GM19328 (cell line): ENCODE measurements around the gene SCAMP2.

ENCODE experiments used
- ATAC-seq: cut with Tn5 transposase; IDR thresholded peaks from one replicate; pipeline ENCODE4 v1.9.1; 2021; ENCODE audit warnings: mild to moderate bottlenecking, moderate library complexity; ENCODE audit not compliant: unreplicated experiment

SCAMP2 gene

DNA sequence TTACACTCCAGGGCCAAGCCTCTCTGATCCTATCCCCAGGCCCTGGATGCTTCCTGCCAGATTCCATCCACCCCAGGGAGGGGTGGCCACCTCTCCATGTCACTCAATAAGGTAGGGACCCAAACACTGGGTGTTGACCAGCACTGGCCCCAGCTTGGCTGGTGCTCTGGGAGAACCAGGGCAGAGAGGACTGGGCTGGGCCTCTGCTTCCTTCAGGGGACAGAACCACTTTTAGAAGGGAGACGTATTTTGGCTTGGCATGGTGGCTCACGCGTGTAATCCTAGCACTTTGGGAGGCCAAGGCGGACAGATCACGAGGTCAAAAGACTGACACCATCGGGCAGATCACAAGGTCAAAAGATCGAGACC is 51.4 kb downstream of the SCAMP2 start:
- ATAC-seq: no peak

DNA sequence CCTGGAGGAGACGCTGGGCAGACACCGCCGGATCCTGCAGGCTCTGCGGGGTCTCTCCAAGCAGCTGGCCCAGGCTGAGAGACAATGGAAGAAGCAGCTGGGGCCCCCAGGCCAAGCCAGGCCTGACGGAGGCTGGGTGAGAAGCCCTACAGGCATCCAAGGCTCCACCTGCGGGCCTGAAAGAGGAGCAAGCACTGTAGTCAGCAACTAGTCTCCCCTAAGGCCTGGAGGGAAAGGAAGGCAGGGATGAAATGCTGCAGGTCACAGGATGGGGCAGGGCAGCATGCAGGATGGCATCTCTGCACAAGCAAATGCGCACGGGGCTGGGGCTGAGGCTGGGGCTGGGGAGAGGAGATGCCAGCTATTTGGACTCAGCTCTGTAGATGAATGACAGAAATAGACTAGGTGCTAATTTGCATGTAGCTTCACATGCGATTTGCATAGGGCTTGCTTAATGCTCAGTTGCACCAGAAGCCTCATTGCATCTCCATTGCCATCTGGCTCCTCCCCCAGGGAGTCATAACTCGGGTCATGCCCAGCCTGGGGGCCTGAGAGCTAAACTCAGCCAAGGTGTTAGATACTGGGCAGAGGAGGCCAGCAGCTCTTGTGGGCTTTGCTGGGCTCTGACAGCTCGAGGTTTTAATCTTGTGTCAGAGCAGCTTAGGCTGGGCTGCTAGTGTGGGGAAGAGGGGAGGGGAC is 51.9 kb downstream of the SCAMP2 start:
- peak; percentile 73 for ATAC-seq

DNA sequence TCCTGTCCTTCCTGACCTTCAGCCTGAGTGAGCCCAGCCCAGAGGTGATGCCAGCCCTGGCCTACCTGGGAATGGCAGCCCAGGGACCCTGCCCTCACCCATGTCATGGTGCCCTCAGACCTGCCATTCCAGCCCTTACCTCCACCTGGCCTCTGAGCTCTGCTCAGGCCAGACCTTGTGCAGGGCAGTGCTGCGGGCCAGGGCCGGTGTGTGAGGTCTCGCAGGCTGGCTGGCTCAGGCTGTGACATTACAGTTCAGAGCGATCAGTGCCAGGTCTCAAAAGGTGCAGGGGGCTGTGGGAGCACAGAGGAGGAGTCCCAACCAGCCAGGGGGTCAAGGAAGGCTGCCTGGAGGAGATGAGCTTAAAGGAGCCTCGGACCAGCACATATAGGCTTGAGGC is 53.1 kb downstream of the SCAMP2 start:
- no peak for ATAC-seq

DNA sequence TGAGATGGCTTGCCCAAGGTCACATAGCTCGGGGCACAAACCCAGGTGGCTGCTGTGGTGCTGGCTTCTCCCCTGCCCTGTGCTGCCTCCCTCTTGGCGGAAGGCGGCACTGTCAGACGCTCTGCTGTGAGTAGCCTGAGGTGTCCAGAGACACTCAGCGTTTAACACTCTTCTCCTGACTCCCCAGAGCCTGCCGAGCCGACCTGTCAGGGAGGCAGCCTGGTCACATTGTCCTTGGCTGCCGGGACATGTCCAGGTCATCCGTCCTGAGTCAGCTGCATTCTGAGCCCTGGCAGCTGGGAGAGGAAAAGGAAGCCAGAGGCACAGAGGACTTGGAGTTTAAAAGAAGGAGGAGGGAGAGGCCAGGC is 55.8 kb downstream of the SCAMP2 start:
- no peak for ATAC-seq

DNA sequence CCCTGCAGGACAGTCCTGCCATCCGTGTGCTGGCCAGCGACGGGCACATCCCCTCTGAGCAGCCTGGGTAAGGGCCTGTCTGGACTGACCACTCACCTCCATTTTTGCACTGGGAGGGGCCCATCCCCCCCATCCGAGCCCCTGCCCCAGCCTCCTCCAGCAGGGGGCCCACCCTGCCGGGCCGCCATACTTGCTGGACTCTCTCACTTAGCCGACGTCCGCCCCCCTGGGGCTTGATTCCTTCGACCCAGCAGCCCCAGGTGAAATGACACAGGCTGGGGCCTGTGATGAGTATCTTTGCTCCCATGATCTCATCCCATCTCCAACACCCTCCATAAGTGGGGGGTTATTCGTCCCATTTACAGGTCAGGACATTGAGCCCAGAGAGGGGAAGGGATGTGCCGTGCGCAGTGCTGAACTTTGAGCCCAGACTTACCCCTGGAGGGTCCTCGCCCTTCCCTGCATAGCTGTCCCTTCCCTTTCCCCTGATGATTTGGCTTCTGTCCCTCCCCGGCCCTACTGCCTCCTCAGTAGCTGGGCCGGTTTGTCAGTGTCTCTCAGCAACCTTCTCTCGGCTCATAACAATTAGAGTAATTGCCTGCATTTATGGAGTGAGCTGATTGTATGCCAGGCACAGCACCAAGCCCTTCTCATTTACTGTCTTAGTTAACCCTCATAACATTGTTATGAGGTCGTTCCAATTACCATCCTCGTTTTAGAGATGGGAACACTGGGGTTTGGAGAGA is 56.4 kb downstream of the SCAMP2 start:
- no peak for ATAC-seq

GRCh38 chr15:74815961-74816360 is 57.2 kb downstream of the SCAMP2 start:
- no peak for ATAC-seq

DNA sequence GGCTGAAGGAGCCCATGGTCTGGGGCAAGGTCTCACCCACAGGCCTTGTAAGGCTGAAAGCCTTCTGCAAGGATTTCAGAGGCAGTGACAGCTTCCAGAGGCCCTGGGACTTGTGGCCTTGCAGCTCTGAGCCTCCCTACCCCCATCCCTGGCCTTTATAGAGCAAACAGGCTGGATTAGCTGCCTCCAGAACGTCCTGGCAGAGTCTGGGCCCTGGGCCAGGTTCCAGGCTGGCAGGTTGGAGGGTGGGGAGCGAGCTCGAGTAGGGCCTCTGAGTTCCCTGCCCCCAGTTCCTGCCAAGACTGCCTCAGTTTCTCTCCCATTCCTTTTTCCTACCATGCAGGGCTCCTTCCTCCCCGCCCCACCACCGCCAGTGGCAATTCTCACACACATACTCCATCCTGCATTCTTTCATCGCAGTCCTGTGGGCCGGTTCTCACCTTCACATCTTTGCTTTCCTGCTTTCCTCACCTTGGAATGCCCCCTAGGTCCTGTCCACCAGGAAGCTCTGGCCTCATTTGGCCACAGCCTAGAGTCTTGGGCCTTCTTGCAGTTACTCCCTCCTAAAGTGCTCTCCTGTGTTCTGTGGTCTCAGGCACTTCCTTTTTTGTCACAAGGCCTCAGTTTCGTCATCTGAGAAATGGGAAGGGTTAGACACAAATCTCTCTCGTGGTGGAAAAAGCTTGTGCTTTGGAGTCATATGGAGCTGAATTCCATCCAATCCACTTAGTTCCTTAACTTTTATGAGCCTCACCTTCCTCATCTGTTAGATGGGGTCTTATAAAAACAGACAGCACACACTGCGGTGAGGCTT is 57.8 kb downstream of the SCAMP2 start:
- no peak for ATAC-seq

- ATAC-seq: no peak
Observed at GRCh38 chr15:74812533-74812932, 60.6 kb downstream of the SCAMP2 start, which contains the start of gene LMAN1L. Gene LMAN1L (plus strand): TSS chr15:74812835. CDS start chr15:74812855, 20 bp downstream.

DNA sequence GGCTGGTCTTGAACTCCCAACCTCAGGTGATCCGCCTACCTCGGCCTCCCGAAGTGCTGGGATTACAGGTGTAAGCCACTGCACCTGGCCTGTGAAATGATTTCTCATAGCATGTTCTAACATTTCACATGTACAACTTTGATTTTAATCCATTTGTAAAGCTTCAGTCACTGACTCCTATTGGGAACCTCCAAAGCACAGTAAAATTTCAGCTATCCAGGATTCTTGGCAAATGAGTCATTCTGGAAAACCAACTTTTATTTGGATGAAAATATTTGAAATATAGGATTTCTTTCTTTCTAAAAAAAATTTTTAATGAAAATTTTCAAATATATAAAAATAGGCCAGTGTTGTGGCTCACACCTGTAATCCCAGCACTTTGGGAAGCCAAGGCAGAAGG is 63.2 kb downstream of the SCAMP2 start:
- no peak for ATAC-seq

DNA sequence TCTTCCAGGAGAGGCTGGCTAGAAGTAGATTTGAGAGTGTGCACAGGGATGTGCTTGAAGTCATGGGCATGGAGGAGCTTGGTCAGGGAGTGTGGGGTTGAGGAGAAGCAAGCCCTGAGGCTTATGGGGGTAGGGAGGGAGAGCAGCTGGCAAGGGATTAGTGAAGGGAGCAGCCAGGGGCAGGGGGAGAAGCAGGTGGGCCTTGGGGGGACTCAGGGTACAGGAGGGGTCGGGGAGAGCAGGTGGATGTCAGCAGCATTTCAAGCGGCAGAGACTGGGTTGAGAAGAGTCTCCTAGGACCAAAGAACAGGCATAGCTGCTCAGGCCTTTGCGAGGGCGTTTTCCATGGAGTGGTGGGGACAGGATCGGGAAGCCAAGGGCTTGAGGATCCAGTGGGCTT is 63.9 kb downstream of the SCAMP2 start:
- ATAC-seq: no peak

DNA sequence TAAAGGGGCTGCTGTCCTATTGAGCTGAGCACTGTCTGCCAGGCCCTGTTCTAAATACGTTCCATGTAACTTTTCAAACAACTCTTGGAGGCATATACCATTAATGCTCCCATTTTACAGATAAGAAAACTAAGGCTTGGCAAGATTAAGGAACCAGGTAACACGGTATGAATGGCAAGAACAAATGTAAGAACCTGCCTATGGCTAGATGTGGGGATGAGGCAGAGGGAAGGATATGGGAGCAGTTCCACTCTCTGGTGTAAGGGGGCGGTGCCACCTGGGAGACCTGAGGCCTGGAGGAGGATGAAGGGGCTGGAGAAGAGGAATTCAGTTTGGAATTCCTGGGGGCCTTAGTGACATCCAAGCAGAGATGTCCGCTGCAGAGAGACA is 64.3 kb downstream of the SCAMP2 start:
- ATAC-seq: no peak

DNA sequence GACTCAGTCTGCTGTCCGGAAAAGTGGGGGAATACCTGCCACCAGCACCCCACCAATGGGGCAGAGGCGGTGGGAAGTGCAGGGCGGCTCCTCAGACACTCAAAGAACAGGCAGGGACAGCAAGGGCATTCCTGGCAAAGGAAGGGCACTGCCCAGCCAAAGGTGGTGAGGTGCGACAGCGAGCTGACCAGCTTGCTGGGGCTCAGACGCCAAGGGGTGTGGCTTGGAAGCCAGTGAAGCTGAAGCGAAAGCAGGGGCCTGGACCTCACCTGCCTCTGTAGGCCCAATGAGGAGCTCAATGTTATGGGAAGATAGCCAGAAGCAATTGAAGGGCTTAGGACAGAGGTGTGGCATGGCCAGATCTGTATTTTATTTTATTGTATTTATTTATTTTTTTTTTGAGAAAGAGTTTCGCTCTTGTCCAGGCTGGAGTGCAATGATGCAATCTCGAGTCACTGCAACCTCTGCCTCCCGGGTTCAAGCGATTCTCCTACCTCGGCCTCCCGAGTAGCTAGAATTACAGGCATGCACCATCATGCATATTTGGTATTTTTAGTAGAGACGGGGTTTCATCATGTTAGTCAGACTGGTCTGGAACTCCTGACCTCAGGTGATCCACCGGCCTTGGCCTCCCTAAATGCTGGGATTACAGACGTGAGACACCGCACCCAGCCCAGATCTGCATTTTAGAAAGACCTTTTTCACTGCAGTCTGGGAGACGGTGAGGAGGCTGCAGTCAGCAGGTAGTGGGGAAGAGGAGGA is 64.9 kb downstream of the SCAMP2 start:
- no peak for ATAC-seq

- no peak for ATAC-seq
Observed at GRCh38 chr15:74807282-74807681, 65.9 kb downstream of the SCAMP2 start.

DNA sequence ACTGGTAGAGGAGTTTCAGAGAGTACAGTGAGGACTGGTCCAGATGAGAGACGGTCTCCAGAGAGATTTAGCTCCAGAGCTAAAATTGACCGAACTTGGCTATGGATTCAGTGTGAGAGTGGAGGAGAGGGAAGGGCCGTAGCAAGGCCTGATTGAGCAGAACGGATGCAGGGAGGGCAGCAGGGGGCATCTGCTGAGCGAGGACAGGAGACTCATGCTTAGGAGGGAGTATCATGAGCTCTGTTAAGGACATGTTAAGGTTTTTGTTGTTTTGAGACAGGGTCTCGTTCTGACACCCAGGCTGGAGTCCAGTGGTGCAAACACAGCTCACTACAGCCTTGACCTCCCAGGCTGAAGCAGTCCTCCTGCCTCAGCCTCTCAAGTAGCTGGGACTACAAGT is 68.2 kb downstream of the SCAMP2 start:
- ATAC-seq: no peak

DNA sequence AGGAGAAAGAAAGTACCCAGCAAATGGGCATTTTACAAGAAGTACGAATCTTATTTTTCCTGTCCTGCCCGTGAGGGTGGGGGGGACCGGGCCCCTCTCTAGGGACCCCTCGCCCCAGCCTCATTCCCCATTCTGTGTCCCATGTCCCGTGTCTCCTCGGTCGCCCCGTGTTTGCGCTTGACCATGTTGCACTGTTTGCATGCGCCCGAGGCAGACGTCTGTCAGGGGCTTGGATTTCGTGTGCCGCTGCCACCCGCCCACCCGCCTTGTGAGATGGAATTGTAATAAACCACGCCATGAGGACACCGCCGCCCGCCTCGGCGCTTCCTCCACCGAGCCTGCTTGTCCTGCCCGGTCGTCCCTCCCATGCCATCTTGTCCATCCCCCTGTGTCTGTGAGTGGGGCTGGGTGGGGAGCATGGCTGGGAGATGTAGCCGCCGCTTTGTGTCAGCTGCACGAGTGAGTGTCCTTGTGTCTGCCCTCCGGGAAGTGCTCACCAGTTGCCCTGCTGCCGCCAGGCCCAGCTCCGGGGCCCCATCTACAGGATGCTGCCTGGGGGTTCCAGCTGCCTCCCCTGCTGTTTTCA is 70.2 kb downstream of the SCAMP2 start:
- no peak for ATAC-seq

GRCh38 chr15:74802290-74802689 is 70.9 kb downstream of the SCAMP2 start:
- no peak for ATAC-seq

- no peak for ATAC-seq
Observed at GRCh38 chr15:74801311-74801997, 71.7 kb downstream of the SCAMP2 start.

- ATAC-seq: no peak
Observed at GRCh38 chr15:74800559-74801094, 72.5 kb downstream of the SCAMP2 start.

- no peak for ATAC-seq
Observed at GRCh38 chr15:74799856-74800558, 73.2 kb downstream of the SCAMP2 start.
